ENCODE measurements around the gene ATP2C2.

DNA sequence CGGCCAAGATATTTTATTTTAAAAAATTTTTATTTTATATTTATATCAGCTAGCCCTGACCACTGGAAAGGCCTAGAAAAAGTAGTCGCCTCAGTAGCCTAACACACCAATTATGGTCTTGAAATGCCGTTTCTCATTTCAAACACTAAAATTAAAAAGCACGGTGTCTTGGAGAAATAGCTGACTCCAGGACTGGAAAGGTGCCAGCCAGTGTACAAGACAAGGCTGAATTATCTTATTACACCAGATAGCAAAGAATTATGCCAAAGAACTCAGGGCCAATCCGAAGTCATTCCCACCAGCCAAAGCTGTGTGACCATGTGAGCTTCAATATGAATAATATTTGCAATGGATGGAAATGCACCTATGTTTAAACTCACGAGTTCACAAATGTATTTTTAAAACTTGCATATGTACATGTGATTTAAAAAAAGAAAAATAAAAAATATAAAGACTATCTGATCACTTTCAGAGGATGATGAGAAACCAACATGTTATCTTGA lies 19.9 kb upstream of the ATP2C2 start:
- TF ChIP-seq, protein P1, sequence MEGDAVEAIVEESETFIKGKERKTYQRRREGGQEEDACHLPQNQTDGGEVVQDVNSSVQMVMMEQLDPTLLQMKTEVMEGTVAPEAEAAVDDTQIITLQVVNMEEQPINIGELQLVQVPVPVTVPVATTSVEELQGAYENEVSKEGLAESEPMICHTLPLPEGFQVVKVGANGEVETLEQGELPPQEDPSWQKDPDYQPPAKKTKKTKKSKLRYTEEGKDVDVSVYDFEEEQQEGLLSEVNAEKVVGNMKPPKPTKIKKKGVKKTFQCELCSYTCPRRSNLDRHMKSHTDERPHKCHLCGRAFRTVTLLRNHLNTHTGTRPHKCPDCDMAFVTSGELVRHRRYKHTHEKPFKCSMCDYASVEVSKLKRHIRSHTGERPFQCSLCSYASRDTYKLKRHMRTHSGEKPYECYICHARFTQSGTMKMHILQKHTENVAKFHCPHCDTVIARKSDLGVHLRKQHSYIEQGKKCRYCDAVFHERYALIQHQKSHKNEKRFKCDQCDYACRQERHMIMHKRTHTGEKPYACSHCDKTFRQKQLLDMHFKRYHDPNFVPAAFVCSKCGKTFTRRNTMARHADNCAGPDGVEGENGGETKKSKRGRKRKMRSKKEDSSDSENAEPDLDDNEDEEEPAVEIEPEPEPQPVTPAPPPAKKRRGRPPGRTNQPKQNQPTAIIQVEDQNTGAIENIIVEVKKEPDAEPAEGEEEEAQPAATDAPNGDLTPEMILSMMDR (IDR thresholded peaks at IDR 0.05; ENCODE audit: low read length): no peak
- no peak for TF ChIP-seq EZH2 (optimal IDR thresholded peaks at IDR 0.05; ENCODE audit: low read depth, low read length)
